ENCODE data around the gene AP1S1.
"Not testable (repeated sequence)": the region's sequence is repeated elsewhere in the genome, so short reads cannot be mapped to it uniquely, and the experiment has no call there.

The AP1S1 gene

GRCh38 chr7:101118856-101119255, 35.4 kb upstream of the AP1S1 start:
- TF ChIP-seq CTCF (IDR thresholded peaks at IDR 0.05; ENCODE audit: low read length) (no peak), EZH2 (IDR thresholded peaks at IDR 0.05; ENCODE audit: borderline replicate concordance, low read length) (no peak)
- H3K27me3 ChIP-seq (ENCODE audit: insufficient read depth, low read length) = peaks cover 2% of the 10 kb centered on the region; the same call in 1 of the 2 replicates
- no peaks in the 10 kb centered on the region for H3F3A ChIP-seq (ENCODE audit: insufficient read depth, low read length)
- H3K4me2 ChIP-seq (ENCODE audit: low read length) = no peak overlapping the region
- no peak overlapping the region for H3K4me3 ChIP-seq (ENCODE audit: low read depth, low read length, poor library complexity, severe bottlenecking)
- H2AFZ ChIP-seq (ENCODE audit: low read length) = no peak overlapping the region
- no peaks in the 10 kb centered on the region for H4K20me1 ChIP-seq (ENCODE audit: insufficient read depth, low read length)
- H3K79me2 ChIP-seq (ENCODE audit: insufficient read depth, low read length) = no peaks in the 10 kb centered on the region
- H3K9ac ChIP-seq (ENCODE audit: low read length) = no peak overlapping the region
- H3K27ac ChIP-seq (ENCODE audit: low read depth, low read length, poor library complexity, severe bottlenecking) = no peak overlapping the region
- H3K4me1 ChIP-seq (ENCODE audit: insufficient read depth, low read length, severe bottlenecking) = no peaks in the 10 kb centered on the region
- no peaks in the 10 kb centered on the region for H3K9me2 ChIP-seq (ENCODE audit: low read depth, low read length)
- H3K36me3 ChIP-seq (ENCODE audit: insufficient read depth, low read length) = no peaks in the 10 kb centered on the region
- H3K9me3 ChIP-seq (ENCODE audit: low read length) = no peaks in the 10 kb centered on the region

GRCh38 chr7:101119876-101120275, 34.4 kb upstream of the AP1S1 start:
- H3K9me2 ChIP-seq (ENCODE audit: low read depth, low read length) = no peaks in the 10 kb centered on the region
- no peaks in the 10 kb centered on the region for H3K36me3 ChIP-seq (ENCODE audit: insufficient read depth, low read length)
- H3K9me3 ChIP-seq (ENCODE audit: low read length) = no peaks in the 10 kb centered on the region
- no peak overlapping the region for H3K4me3 ChIP-seq (ENCODE audit: low read depth, low read length, poor library complexity, severe bottlenecking)
- H3K4me2 ChIP-seq (ENCODE audit: low read length) = no peak overlapping the region
- no peak overlapping the region for H3K9ac ChIP-seq (ENCODE audit: low read length)
- no peaks in the 10 kb centered on the region for H3K79me2 ChIP-seq (ENCODE audit: insufficient read depth, low read length)
- no peaks in the 10 kb centered on the region for H3K4me1 ChIP-seq (ENCODE audit: insufficient read depth, low read length, severe bottlenecking)
- H2AFZ ChIP-seq (ENCODE audit: low read length) = no peak overlapping the region
- H4K20me1 ChIP-seq (ENCODE audit: insufficient read depth, low read length) = no peaks in the 10 kb centered on the region
- no peaks in the 10 kb centered on the region for H3F3A ChIP-seq (ENCODE audit: insufficient read depth, low read length)
- no peak for TF ChIP-seq CTCF (IDR thresholded peaks at IDR 0.05; ENCODE audit: low read length)
- no peak for TF ChIP-seq EZH2 (IDR thresholded peaks at IDR 0.05; ENCODE audit: borderline replicate concordance, low read length)
- no peak overlapping the region for H3K27ac ChIP-seq (ENCODE audit: low read depth, low read length, poor library complexity, severe bottlenecking)
- peaks cover 6% of the 10 kb centered on the region for H3K27me3 ChIP-seq (ENCODE audit: insufficient read depth, low read length)

- Histone ChIP-seq H3K27me3 (ENCODE audit: insufficient read depth, low read length) (peaks cover 7% of the 10 kb centered on the region), H3K9ac (ENCODE audit: low read length) (no peak overlapping the region), H3K79me2 (ENCODE audit: insufficient read depth, low read length) (no peaks in the 10 kb centered on the region), H4K20me1 (ENCODE audit: insufficient read depth, low read length) (no peaks in the 10 kb centered on the region), H3K4me2 (ENCODE audit: low read length) (no peak overlapping the region), H3F3A (ENCODE audit: insufficient read depth, low read length) (no peaks in the 10 kb centered on the region), H3K36me3 (ENCODE audit: insufficient read depth, low read length) (no peaks in the 10 kb centered on the region), H3K9me3 (ENCODE audit: low read length) (no peaks in the 10 kb centered on the region), H3K27ac (ENCODE audit: low read depth, low read length, poor library complexity, severe bottlenecking) (no peak overlapping the region), H3K4me3 (ENCODE audit: low read depth, low read length, poor library complexity, severe bottlenecking) (no peak overlapping the region), H3K9me2 (ENCODE audit: low read depth, low read length) (no peaks in the 10 kb centered on the region), H2AFZ (ENCODE audit: low read length) (no peak overlapping the region), H3K4me1 (ENCODE audit: insufficient read depth, low read length, severe bottlenecking) (no peaks in the 10 kb centered on the region)
- no peak for TF ChIP-seq EZH2 (IDR thresholded peaks at IDR 0.05; ENCODE audit: borderline replicate concordance, low read length)
- TF ChIP-seq CTCF (IDR thresholded peaks at IDR 0.05; ENCODE audit: low read length) = no peak
Observed at GRCh38 chr7:101120315-101120714, 34.0 kb upstream of the AP1S1 start.

GRCh38 chr7:101121631-101121990, 32.7 kb upstream of the AP1S1 start:
- not testable (repeated sequence) for H3F3A ChIP-seq (ENCODE audit: insufficient read depth, low read length); H3K4me1 ChIP-seq (ENCODE audit: insufficient read depth, low read length, severe bottlenecking); H3K79me2 ChIP-seq (ENCODE audit: insufficient read depth, low read length); H4K20me1 ChIP-seq (ENCODE audit: insufficient read depth, low read length); H3K27me3 ChIP-seq (ENCODE audit: insufficient read depth, low read length); H3K9me3 ChIP-seq (ENCODE audit: low read length); H3K9me2 ChIP-seq (ENCODE audit: low read depth, low read length); H3K36me3 ChIP-seq (ENCODE audit: insufficient read depth, low read length); H3K9ac ChIP-seq (ENCODE audit: low read length); H2AFZ ChIP-seq (ENCODE audit: low read length); H3K27ac ChIP-seq (ENCODE audit: low read depth, low read length, poor library complexity, severe bottlenecking); H3K4me2 ChIP-seq (ENCODE audit: low read length); H3K4me3 ChIP-seq (ENCODE audit: low read depth, low read length, poor library complexity, severe bottlenecking)

Measured in OCI-LY1 (cell line).